HG03064 (cell line): ENCODE results near the gene SEMA4D.
A peak's percentile ranks its signal among the peaks of the same experiment; 100 is the strongest.

Experiments
- ATAC-seq: cut with Tn5 transposase; IDR thresholded peaks from one replicate; pipeline ENCODE4 v1.9.1; 2021; ENCODE audit warnings: low read depth; ENCODE audit not compliant: unreplicated experiment

Gene SEMA4D

GRCh38 chr9:89448381-89448780 is 49.5 kb downstream of the SEMA4D start:
- ATAC-seq: no peak

- ATAC-seq: no peak
Measured at GRCh38 chr9:89447416-89447815, 50.5 kb downstream of the SEMA4D start.

GRCh38 chr9:89446961-89447310 is 51.0 kb downstream of the SEMA4D start:
- ATAC-seq: no peak

- ATAC-seq: no peak
Measured at GRCh38 chr9:89446261-89446960, 51.5 kb downstream of the SEMA4D start.

GRCh38 chr9:89445801-89446251 is 52.1 kb downstream of the SEMA4D start:
- no peak for ATAC-seq

GRCh38 chr9:89444925-89445765 is 52.8 kb downstream of the SEMA4D start:
- ATAC-seq: no peak

- no peak for ATAC-seq
Measured at GRCh38 chr9:89444274-89444673, 53.6 kb downstream of the SEMA4D start.

GRCh38 chr9:89442981-89443814 is 54.7 kb downstream of the SEMA4D start:
- ATAC-seq: peak; percentile 43

GRCh38 chr9:89442501-89442978 is 55.4 kb downstream of the SEMA4D start:
- peak; percentile 38 for ATAC-seq

GRCh38 chr9:89441986-89442385 is 55.9 kb downstream of the SEMA4D start:
- no peak for ATAC-seq

GRCh38 chr9:89441655-89441970 is 56.3 kb downstream of the SEMA4D start:
- no peak for ATAC-seq

- no peak for ATAC-seq
Measured at GRCh38 chr9:89440951-89441654, 56.8 kb downstream of the SEMA4D start.

GRCh38 chr9:89440548-89440947 is 57.4 kb downstream of the SEMA4D start:
- ATAC-seq: no peak

- ATAC-seq: no peak
Measured at GRCh38 chr9:89440046-89440445, 57.9 kb downstream of the SEMA4D start.

- no peak for ATAC-seq
Measured at GRCh38 chr9:89439571-89439970, 58.3 kb downstream of the SEMA4D start.

- no peak for ATAC-seq
Measured at GRCh38 chr9:89438194-89438593, 59.7 kb downstream of the SEMA4D start.

GRCh38 chr9:89437772-89438171 is 60.1 kb downstream of the SEMA4D start:
- no peak for ATAC-seq

GRCh38 chr9:89436963-89437625 is 60.8 kb downstream of the SEMA4D start:
- ATAC-seq: no peak

GRCh38 chr9:89436326-89436725 is 61.6 kb downstream of the SEMA4D start:
- no peak for ATAC-seq
